Measurements from ENCODE around the gene LRP1-AS.

DNA sequence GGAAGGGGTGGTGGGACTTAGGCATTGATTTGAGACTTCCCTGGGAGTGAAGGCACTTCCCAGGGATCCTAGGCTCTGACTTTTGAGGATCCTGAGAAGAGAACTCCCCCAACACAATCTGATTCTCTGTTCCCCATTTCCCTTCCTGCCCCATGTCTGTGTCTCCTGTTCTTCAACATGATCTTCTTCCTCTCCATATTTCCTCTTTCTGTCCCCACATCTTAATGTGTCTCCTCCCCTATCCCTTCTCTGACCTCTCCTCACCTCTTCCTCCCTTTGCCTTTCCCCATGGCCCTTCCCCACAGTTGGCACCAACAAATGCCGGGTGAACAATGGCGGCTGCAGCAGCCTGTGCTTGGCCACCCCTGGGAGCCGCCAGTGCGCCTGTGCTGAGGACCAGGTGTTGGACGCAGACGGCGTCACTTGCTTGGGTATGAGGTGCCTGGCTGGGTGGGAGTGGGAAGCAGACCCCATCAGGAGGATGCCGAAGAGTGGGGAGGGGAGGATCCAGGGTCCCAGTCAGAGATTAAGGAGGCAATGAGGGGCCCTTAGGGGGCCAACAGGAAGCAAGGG, 15.2 kb upstream of the LRP1-AS start:
- TF ChIP-seq, protein P1, sequence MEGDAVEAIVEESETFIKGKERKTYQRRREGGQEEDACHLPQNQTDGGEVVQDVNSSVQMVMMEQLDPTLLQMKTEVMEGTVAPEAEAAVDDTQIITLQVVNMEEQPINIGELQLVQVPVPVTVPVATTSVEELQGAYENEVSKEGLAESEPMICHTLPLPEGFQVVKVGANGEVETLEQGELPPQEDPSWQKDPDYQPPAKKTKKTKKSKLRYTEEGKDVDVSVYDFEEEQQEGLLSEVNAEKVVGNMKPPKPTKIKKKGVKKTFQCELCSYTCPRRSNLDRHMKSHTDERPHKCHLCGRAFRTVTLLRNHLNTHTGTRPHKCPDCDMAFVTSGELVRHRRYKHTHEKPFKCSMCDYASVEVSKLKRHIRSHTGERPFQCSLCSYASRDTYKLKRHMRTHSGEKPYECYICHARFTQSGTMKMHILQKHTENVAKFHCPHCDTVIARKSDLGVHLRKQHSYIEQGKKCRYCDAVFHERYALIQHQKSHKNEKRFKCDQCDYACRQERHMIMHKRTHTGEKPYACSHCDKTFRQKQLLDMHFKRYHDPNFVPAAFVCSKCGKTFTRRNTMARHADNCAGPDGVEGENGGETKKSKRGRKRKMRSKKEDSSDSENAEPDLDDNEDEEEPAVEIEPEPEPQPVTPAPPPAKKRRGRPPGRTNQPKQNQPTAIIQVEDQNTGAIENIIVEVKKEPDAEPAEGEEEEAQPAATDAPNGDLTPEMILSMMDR (conservative IDR thresholded peaks at IDR 0.05; ENCODE audit: low read depth, low read length): no peak
- TF ChIP-seq EZH2 (IDR thresholded peaks at IDR 0.05; ENCODE audit: low read length, unreplicated experiment): no peak
